GM12891 (cell line): Measurements from ENCODE around the gene CRTC1.

Source experiments
- POLR2A ChIP-seq: IDR thresholded peaks from 2 replicates; pipeline ENCODE4 v1.6.1; 2011; ENCODE audit warnings: low read depth, low read length, control low read depth
- POLR2AphosphoS5 ChIP-seq: IDR thresholded peaks from 2 replicates; pipeline ENCODE4 v1.6.1; 2011; ENCODE audit warnings: low read depth, low read length, control low read depth
- POU2F2 ChIP-seq: IDR thresholded peaks from 2 replicates; pipeline ENCODE4 v1.6.1; 2011; ENCODE audit warnings: low read depth, mild to moderate bottlenecking, control low read depth, low read length, moderate library complexity
- SPI1 ChIP-seq: IDR thresholded peaks from 2 replicates; pipeline ENCODE4 v1.6.1; 2011; ENCODE audit warnings: low read depth, low read length, control low read depth
- TAF1 ChIP-seq: IDR thresholded peaks from 2 replicates; pipeline ENCODE4 v1.6.1; 2011; ENCODE audit warnings: low read depth, low read length, control low read depth

GRCh38 chr19:18635831-18636182, 47.7 kb upstream of the CRTC1 start:
- TF ChIP-seq TAF1 (no peak), POLR2A (no peak), POU2F2 (no peak), SPI1 (no peak), POLR2AphosphoS5 (no peak)
